RWPE1 (cell line): ENCODE measurements around the gene LIPC.

ENCODE experiments used
- CTCF ChIA-PET: fragments of 350-600 bp; sonication (Branson Sonifier 250); formaldehyde crosslinking; extraction: SDS; loops from one replicate; lab custom pipeline; 2021; lab: Yijun Ruan, JAX
- POLR2A ChIA-PET: fragments of 400-600 bp; formaldehyde crosslinking; extraction: SDS; loops from one replicate; lab custom pipeline; 2020; ENCODE audit warnings: antibody characterized with exemption; ENCODE audit not compliant: low non-redundant PET; lab: Yijun Ruan, JAX
- DNase-seq: peaks from one replicate; pipeline ENCODE4 v3.0.0; 2012; ENCODE audit warnings: low spot score
- H3K27ac ChIP-seq: fragments of 450-650 bp; 2 replicates; pipeline ENCODE4 v1.5.1; 2017
- TF ChIP-seq, protein P1 (sequence below): fragments of 450-650 bp; conservative IDR thresholded peaks from 2 replicates; pipeline ENCODE4 v1.5.1; 2017; ENCODE audit warnings: low read depth, mild to moderate bottlenecking

Gene LIPC

DNA sequence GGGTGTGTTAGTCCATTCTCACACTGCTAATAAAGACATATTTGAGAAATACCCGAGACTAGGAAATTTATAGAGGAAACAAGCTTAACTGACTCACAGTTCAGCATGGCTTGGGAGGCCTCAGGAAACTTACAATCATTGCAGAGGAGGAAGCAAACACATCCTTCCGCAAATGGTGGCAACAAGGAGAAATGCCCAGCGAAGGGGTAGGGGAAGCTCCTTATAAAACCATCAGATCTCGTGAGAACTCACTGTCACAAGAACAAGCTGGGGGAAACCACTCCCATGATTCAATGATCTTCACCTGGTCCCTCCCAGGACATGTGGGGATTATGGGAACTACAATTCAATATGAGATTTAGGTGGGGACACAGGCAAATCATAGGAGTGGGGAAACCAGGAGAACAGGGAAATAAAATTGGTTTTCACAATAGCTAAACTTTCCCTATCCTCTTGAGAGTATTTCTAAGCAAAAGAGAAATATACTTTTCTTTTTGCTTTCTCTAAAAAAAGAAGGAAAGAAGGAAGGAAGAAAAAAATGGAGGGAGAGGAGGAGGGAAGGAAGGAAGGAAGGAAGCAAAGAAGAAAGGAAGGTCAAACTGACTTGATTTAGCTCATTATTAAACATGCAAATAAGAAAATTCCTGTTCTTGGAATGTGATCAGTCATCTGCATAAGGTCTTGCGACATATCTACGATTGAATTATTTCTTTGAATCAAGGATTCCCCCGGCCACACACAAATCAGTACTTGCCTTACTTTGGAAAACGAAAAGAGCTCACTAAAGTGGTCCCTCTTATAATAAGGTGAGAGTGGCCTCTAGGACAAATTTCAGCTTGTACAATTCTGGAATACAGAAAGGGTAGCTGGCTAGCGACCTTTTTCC lies 75.2 kb downstream of the LIPC start:
- ChIA-PET POLR2A (no interaction called here), CTCF (interaction anchor here (0.7 kb wide), 2 partner anchors 69 to 441 kb away, joined by 3 read pairs; no protein-coding TSS in a partner anchor)
- DNase-seq: no peak

DNA sequence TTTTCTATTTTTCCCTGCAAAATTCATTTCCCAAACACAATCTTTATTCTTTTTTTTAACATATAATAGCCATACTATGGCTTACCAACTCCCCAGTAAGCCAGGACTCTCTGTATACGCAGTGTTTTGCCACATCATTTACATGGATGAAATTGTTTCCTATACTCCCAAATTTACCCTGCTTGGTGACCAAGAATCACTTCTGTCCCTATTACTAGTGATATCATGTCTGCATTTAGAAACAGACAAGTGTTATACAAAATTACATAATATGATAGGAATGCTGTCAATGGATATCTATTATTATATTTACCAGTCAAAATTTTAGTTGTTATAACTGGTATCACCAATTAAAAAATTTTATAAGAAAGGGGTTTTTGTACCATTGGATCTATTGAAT lies 77.8 kb downstream of the LIPC start:
- no peak overlapping the region for H3K27ac ChIP-seq
- TF ChIP-seq, protein P1, sequence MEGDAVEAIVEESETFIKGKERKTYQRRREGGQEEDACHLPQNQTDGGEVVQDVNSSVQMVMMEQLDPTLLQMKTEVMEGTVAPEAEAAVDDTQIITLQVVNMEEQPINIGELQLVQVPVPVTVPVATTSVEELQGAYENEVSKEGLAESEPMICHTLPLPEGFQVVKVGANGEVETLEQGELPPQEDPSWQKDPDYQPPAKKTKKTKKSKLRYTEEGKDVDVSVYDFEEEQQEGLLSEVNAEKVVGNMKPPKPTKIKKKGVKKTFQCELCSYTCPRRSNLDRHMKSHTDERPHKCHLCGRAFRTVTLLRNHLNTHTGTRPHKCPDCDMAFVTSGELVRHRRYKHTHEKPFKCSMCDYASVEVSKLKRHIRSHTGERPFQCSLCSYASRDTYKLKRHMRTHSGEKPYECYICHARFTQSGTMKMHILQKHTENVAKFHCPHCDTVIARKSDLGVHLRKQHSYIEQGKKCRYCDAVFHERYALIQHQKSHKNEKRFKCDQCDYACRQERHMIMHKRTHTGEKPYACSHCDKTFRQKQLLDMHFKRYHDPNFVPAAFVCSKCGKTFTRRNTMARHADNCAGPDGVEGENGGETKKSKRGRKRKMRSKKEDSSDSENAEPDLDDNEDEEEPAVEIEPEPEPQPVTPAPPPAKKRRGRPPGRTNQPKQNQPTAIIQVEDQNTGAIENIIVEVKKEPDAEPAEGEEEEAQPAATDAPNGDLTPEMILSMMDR: no peak
- DNase-seq: no peak
- ChIA-PET CTCF (interaction anchor here (0.7 kb wide), 1 partner anchor 14 kb away, joined by 6 read pairs; no protein-coding TSS in a partner anchor), POLR2A (no interaction called here)

More for the DNA sequence above, 75.2 kb downstream of the LIPC start:
- TF ChIP-seq, protein P1: no peak
- H3K27ac ChIP-seq: no peak overlapping the region

DNA sequence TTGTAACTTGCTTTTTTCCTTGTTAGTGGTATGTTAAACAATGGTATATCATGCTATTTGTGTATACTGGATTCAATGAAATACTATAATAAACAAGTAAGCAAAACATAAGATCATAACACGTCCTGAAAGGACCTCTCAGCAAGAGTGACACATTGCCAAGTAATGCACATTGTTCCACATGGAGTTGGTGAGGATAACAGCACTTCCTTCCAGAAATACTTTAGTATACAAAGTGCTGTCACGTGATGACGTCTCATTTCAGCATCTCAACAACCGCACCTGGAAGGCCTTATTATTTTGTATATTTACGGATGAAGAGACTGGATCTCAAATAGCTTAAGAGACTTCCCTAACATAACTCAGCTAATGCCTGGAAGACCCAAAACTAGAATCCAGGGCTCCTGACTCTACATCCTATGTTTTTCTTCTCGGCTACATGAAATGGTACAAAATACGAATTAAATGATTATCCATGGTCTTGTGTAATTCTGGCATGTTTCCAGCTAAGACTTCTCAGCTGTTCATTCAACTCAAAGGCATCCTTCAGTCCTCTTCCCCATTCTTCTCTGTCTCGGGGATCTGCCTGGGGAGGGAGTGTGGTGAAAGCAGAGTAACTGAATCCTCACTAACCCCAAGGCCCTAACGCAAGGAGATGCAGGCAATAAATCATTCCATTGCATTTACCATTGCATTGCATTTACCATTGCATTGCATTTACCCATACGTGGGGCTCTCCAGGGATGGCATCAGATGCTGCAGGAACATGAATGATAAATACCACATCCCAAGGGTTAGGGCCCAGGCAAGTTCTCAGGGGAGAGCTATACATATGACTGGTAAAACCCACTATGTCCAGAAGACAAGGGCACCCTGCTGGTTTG lies 79.2 kb downstream of the LIPC start:
- DNase-seq: no peak
- TF ChIP-seq, protein P1: no peak
- ChIA-PET CTCF (interaction anchor here (0.7 kb wide), 1 partner anchor 136 kb away, joined by 3 read pairs; no protein-coding TSS in a partner anchor), POLR2A (no interaction called here)
- H3K27ac ChIP-seq: no peak overlapping the region

DNA sequence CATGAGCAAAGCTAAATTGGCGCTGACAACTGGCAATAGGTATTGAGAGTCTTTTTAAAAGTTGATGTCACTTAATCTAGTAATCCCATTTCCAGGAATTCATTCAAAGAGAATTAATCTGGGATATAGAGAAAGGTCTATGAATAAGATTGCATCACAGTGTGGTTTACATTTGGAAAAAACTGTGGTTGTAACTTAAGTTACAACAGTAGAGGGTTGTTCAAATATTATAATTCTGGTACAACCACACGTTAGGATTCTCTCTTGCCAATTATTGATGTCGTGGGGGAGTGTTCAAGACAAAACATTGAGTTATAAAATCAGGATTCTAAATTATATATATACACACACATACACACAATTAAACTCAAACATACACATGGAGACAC lies 79.8 kb downstream of the LIPC start:
- CTCF ChIA-PET: interaction anchor here (0.7 kb wide), 1 partner anchor 137 kb away, joined by 3 read pairs; no protein-coding TSS in a partner anchor
- DNase-seq: no peak

DNA sequence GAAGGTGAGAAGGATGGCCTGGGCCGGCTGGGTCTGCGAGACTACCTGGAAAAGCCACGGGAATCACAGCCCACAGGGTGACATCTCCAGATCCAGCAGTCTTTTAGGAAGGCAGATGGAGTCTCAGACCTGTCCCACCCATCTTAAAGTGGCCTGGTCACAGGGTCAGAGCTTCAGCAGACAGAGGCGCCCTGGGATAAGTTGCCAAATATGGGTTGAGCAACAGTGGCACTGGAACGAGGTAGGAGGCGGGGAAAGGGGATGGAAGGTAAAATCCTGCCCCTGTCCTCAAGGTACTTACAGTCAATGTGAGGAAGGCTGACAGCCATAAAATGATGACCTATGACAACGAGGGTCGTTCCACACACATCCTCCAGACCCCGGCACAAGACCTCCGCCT lies 80.7 kb downstream of the LIPC start:
- CTCF ChIA-PET: no interaction called here

More for the DNA sequence above, 79.8 kb downstream of the LIPC start:
- POLR2A ChIA-PET: no interaction called here
- H3K27ac ChIP-seq: no peak overlapping the region
- TF ChIP-seq, protein P1: no peak

More for the DNA sequence above, 80.7 kb downstream of the LIPC start:
- POLR2A ChIA-PET: no interaction called here
- DNase-seq: no peak
- TF ChIP-seq, protein P1: no peak
- no peak overlapping the region for H3K27ac ChIP-seq
